ENCODE results near the gene ARHGAP5. TPM values are rescaled to one million over a fixed set of nuclear protein-coding genes. Genes with fewer than 3 reads are reported as not detected.
A peak's percentile ranks its signal among the peaks of the same experiment; 100 is the strongest.

ARHGAP5 gene, protein sequence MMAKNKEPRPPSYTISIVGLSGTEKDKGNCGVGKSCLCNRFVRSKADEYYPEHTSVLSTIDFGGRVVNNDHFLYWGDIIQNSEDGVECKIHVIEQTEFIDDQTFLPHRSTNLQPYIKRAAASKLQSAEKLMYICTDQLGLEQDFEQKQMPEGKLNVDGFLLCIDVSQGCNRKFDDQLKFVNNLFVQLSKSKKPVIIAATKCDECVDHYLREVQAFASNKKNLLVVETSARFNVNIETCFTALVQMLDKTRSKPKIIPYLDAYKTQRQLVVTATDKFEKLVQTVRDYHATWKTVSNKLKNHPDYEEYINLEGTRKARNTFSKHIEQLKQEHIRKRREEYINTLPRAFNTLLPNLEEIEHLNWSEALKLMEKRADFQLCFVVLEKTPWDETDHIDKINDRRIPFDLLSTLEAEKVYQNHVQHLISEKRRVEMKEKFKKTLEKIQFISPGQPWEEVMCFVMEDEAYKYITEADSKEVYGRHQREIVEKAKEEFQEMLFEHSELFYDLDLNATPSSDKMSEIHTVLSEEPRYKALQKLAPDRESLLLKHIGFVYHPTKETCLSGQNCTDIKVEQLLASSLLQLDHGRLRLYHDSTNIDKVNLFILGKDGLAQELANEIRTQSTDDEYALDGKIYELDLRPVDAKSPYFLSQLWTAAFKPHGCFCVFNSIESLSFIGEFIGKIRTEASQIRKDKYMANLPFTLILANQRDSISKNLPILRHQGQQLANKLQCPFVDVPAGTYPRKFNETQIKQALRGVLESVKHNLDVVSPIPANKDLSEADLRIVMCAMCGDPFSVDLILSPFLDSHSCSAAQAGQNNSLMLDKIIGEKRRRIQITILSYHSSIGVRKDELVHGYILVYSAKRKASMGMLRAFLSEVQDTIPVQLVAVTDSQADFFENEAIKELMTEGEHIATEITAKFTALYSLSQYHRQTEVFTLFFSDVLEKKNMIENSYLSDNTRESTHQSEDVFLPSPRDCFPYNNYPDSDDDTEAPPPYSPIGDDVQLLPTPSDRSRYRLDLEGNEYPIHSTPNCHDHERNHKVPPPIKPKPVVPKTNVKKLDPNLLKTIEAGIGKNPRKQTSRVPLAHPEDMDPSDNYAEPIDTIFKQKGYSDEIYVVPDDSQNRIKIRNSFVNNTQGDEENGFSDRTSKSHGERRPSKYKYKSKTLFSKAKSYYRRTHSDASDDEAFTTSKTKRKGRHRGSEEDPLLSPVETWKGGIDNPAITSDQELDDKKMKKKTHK (N-terminal part only)
- total RNA-seq: 97.9 TPM
- long read RNA-seq, full-length matches to known transcripts: 6 of 43 reads
- long read RNA-seq, partial matches to known transcripts: 28 of 43 reads
- long read RNA-seq, other reads (novel, unspliced or antisense): 9 of 43 reads

DNA sequence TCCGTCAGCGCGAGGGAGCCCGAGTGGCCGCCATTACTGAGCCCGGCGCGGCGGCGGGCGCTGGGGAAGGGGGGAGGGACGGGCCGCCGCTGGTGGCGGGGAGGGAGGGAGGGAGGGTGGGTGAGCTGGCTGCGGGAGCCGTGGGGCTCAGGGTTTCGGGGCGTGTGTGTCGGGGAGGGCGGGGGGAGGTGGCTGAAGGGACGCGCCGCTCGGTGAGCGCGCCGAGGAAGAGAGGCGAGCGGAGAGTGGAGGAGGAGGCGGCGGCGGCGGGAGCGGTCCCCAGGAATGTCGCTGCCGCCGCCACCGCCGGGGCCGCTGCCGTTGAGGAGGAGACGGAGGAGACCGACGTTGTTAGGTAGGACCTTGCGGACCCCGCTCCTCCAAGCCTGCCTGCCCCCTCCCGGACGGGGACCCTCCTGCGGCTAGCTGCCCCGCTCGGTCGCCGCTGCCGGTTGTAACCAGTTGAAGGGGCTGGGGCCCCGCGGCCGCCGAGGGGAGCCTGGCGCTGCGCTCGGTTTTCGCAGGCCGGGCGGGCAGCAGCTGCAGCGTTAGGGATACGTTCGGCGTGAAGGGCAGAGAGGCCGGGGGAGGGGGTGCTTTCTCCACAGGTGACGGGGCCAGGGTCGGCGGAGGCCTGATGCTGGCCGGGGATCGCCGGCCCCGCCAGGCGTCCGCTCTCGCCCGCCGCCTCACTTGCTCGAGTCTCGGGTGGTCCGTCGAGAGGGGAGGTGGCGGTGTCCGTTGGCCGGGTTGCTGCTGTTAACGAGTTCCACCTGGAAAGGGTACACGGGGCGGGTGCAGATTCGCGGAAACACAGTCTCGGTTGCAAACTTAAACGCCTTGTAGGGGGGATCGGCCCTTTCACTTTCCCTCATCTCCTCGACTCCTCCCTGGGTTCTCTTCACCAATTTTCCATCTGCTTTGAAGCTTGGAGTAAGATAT, at the start of gene ARHGAP5:
ARHGAP5 (plus strand) TSS at position 224 of the 942 bp plus-strand sequence. CDS start 13,366 bp downstream, outside the sequence.
- intact Hi-C loops (cut with DNase I): no loop called here
- TF ChIP-seq, protein P1, sequence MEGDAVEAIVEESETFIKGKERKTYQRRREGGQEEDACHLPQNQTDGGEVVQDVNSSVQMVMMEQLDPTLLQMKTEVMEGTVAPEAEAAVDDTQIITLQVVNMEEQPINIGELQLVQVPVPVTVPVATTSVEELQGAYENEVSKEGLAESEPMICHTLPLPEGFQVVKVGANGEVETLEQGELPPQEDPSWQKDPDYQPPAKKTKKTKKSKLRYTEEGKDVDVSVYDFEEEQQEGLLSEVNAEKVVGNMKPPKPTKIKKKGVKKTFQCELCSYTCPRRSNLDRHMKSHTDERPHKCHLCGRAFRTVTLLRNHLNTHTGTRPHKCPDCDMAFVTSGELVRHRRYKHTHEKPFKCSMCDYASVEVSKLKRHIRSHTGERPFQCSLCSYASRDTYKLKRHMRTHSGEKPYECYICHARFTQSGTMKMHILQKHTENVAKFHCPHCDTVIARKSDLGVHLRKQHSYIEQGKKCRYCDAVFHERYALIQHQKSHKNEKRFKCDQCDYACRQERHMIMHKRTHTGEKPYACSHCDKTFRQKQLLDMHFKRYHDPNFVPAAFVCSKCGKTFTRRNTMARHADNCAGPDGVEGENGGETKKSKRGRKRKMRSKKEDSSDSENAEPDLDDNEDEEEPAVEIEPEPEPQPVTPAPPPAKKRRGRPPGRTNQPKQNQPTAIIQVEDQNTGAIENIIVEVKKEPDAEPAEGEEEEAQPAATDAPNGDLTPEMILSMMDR (IDR thresholded peaks at IDR 0.05): no peak
- no peaks in the 10 kb centered on the region for H3K27me3 ChIP-seq (ENCODE audit: low read depth)
- H3K9me3 ChIP-seq: no peaks in the 10 kb centered on the region
- H3K36me3 ChIP-seq: no peaks in the 10 kb centered on the region
- peak; percentile 68 to 70 for ATAC-seq
- peak within 1 kb of the TSS; percentile 89 for H3K4me3 ChIP-seq
- no peak for DNase-seq
- H3K4me1 ChIP-seq: peaks cover 47% of the 10 kb centered on the region
- H3K27ac ChIP-seq: peak within 1 kb of the TSS; percentile 95

DNA sequence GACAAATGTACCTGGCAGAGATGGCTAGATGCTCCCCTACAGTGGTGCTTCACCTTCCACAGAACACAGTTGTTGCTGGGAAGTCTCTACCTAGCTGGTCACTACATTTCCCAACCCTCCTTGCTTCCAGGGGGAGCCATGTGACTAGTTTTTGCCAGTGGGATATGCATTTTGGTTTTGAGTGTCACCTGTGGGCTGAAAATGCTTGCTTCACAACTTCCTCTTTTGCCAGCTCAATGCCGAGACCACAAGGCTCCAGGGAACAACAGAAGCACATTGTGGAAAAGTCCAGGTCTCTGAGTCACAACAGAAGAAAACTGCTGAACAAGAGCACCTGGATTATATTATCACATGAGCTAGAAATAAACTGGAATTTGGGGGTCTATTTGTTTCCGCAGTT, 48.5 kb upstream of the ARHGAP5 start:
- intact Hi-C loops (cut with DNase I): no loop called here
- DNase-seq (no peak), ATAC-seq (no peak)
- H3K36me3 ChIP-seq: no peaks in the 10 kb centered on the region
- H3K27me3 ChIP-seq (ENCODE audit: low read depth): no peaks in the 10 kb centered on the region
- H3K4me1 ChIP-seq: no peaks in the 10 kb centered on the region
- H3K9me3 ChIP-seq: no peaks in the 10 kb centered on the region
- TF ChIP-seq, protein P1 (IDR thresholded peaks at IDR 0.05): no peak
- H3K4me3 ChIP-seq: no peak overlapping the region
- H3K27ac ChIP-seq: no peak overlapping the region

DNA sequence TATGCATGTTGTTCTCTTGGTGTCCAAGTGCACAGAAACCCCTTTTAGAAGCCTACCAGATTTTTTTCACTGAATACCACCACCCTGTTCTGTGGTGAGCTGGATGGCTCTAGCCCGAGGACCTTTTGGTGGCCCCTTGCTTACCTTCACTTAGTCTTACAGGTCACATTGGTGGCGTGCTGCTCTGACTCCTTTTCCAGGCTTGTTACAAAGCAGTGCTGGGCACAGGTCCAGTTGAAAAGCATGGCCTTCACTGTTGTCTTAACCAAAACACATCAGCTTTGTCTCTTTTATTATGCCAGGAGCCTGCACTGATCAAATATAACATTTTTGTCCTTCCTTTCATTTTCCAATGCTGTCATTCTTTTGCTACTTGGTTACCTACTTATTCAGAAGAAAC, 43.6 kb upstream of the ARHGAP5 start:
- DNase-seq (no peak), ATAC-seq (no peak)
- H3K27ac ChIP-seq: no peak overlapping the region
- intact Hi-C loops (cut with DNase I): no loop called here
- H3K4me1 ChIP-seq: no peaks in the 10 kb centered on the region
- H3K9me3 ChIP-seq: no peaks in the 10 kb centered on the region
- TF ChIP-seq, protein P1 (IDR thresholded peaks at IDR 0.05): no peak
- H3K36me3 ChIP-seq: no peaks in the 10 kb centered on the region
- no peaks in the 10 kb centered on the region for H3K27me3 ChIP-seq (ENCODE audit: low read depth)
- no peak overlapping the region for H3K4me3 ChIP-seq

DNA sequence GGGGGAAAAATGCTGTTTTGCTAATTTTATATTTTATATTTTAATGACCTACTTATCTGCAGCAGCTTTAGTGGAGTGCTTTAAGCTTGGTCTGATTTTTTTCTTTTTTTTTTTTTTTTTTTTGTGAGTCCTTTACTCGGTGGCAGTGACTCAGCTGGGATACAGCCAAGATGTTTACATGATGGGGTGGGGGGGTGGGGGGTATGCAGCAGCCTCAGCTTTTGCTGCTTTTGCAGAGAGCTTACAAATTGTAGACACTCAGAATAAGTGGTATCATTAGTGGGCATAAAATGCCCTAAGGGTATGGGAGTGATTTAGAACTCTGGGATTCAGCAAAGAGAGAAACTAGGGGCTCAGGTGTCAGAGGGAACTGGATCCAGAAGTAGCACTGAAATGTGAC, 38.2 kb upstream of the ARHGAP5 start:
- TF ChIP-seq, protein P1 (IDR thresholded peaks at IDR 0.05): no peak

More for the DNA sequence above, 38.2 kb upstream of the ARHGAP5 start:
- no peak for DNase-seq
- H3K9me3 ChIP-seq: no peaks in the 10 kb centered on the region
- H3K4me3 ChIP-seq: no peak overlapping the region
- no peak for ATAC-seq
- no peaks in the 10 kb centered on the region for H3K4me1 ChIP-seq
- no peak overlapping the region for H3K27ac ChIP-seq
- no peaks in the 10 kb centered on the region for H3K27me3 ChIP-seq (ENCODE audit: low read depth)
- intact Hi-C loops (cut with DNase I): no loop called here
- no peaks in the 10 kb centered on the region for H3K36me3 ChIP-seq

Data from lower lobe of right lung (tissue), 2 donors.